ENCODE measurements around the gene EPN1. TPM values are rescaled to one million over a fixed set of nuclear protein-coding genes. Genes with fewer than 3 reads are reported as not detected.

Gene EPN1
- total RNA-seq, 4 donors from 2014 or later: 121 to 242 (median 185) TPM

- no peak for DNase-seq
- intact Hi-C loops (cut with DNase I; ENCODE audit: low total_unique reads): loop anchor here (10.0 kb wide), 1 partner anchor 275 kb away; the partner anchor contains the start of genes RPL28 and TMEM238
- H3K36me3 ChIP-seq: peaks cover 0 to 45% (median 19%) of the 10 kb centered on the region in 4 donors
Measured at GRCh38 chr19:55659822-55660221, 15.2 kb upstream of the EPN1 start.

GRCh38 chr19:55660404-55660803 lies 14.6 kb upstream of the EPN1 start:
- intact Hi-C loops (cut with DNase I; ENCODE audit: low total_unique reads) (no loop called here), in situ Hi-C loops (cut with MboI; ENCODE audit: low pct_ligation_motif_present in 1 of 4, low pct_unique_long_range_greater_than_20kb in 1 of 4, low sequenced_read_pairs in 3 of 4) (no loop called here)
- 83% methylated on average over 12 of the region's 12 CpGs; no CpG with 5 or more reads in 1 of the 2 donors for WGBS, 2 donors (ENCODE audit: low coverage in 1 of 2)
- Histone ChIP-seq H3K27me3 (no peaks in the 10 kb centered on the region), H3K9me3 (no peaks in the 10 kb centered on the region), H3K36me3 (peaks cover 0 to 45% (median 20%) of the 10 kb centered on the region in 4 donors), H3K27ac (no peak overlapping the region), H3K4me3 (no peak overlapping the region), H3K4me1 (peaks cover 32 to 41% (median 37%) of the 10 kb centered on the region in 4 donors)
- no peak for DNase-seq
- TF ChIP-seq EP300 (IDR thresholded peaks at IDR 0.05; ENCODE audit: low read depth) (no peak), POLR2A (IDR thresholded peaks at IDR 0.05) (no peak), POLR2AphosphoS5 (IDR thresholded peaks at IDR 0.05) (no peak), CTCF (IDR thresholded peaks at IDR 0.05) (no peak)

More at GRCh38 chr19:55659822-55660221, 15.2 kb upstream of the EPN1 start:
- TF ChIP-seq CTCF (IDR thresholded peaks at IDR 0.05) (no peak), POLR2AphosphoS5 (IDR thresholded peaks at IDR 0.05) (no peak), EP300 (IDR thresholded peaks at IDR 0.05; ENCODE audit: low read depth) (no peak), POLR2A (IDR thresholded peaks at IDR 0.05) (no peak)
- Histone ChIP-seq H3K9me3 (no peaks in the 10 kb centered on the region), H3K4me3 (no peak overlapping the region), H3K4me1 (peaks cover 32 to 41% (median 37%) of the 10 kb centered on the region in 4 donors), H3K27me3 (no peaks in the 10 kb centered on the region), H3K27ac (no peak overlapping the region)
- 66 to 91% methylated on average over 4 to 9 of the region's 9 CpGs for WGBS, 2 donors (ENCODE audit: low coverage in 1 of 2)
- in situ Hi-C loops (cut with MboI; ENCODE audit: low pct_ligation_motif_present in 1 of 4, low pct_unique_long_range_greater_than_20kb in 1 of 4, low sequenced_read_pairs in 3 of 4): no loop called here

- WGBS, 2 donors (ENCODE audit: low coverage in 1 of 2): 83% methylated on average over 16 of the region's 16 CpGs; no CpG with 5 or more reads in 1 of the 2 donors
- no peak overlapping the region for H3K27ac ChIP-seq
- DNase-seq: no peak
- intact Hi-C loops (cut with DNase I; ENCODE audit: low total_unique reads) (no loop called here), in situ Hi-C loops (cut with MboI; ENCODE audit: low pct_ligation_motif_present in 1 of 4, low pct_unique_long_range_greater_than_20kb in 1 of 4, low sequenced_read_pairs in 3 of 4) (no loop called here)
- H3K4me1 ChIP-seq: peaks cover 29 to 37% (median 32%) of the 10 kb centered on the region in 4 donors
- H3K27me3 ChIP-seq: no peaks in the 10 kb centered on the region
- peaks cover 0 to 45% (median 22%) of the 10 kb centered on the region in 4 donors for H3K36me3 ChIP-seq
- no peaks in the 10 kb centered on the region for H3K9me3 ChIP-seq
- no peak overlapping the region for H3K4me3 ChIP-seq
- TF ChIP-seq EP300 (IDR thresholded peaks at IDR 0.05; ENCODE audit: low read depth) (no peak), POLR2AphosphoS5 (IDR thresholded peaks at IDR 0.05) (no peak), CTCF (IDR thresholded peaks at IDR 0.05) (no peak), POLR2A (IDR thresholded peaks at IDR 0.05) (no peak)
Measured at GRCh38 chr19:55660991-55661390, 14.0 kb upstream of the EPN1 start.

- in situ Hi-C loops (cut with MboI; ENCODE audit: low pct_ligation_motif_present in 1 of 4, low pct_unique_long_range_greater_than_20kb in 1 of 4, low sequenced_read_pairs in 3 of 4) (no loop called here), intact Hi-C loops (cut with DNase I; ENCODE audit: low total_unique reads) (no loop called here)
- Histone ChIP-seq H3K9me3 (no peaks in the 10 kb centered on the region), H3K27ac (no peak overlapping the region), H3K4me3 (no peak overlapping the region), H3K27me3 (no peaks in the 10 kb centered on the region), H3K36me3 (peaks cover 0 to 52% (median 23%) of the 10 kb centered on the region in 4 donors), H3K4me1 (peaks cover 21 to 29% (median 25%) of the 10 kb centered on the region in 4 donors)
- no peak for TF ChIP-seq POLR2AphosphoS5 (IDR thresholded peaks at IDR 0.05)
- TF ChIP-seq CTCF (IDR thresholded peaks at IDR 0.05): no peak
- TF ChIP-seq EP300 (IDR thresholded peaks at IDR 0.05; ENCODE audit: low read depth): no peak
- no peak for TF ChIP-seq POLR2A (IDR thresholded peaks at IDR 0.05)
- no peak for DNase-seq
- 67 to 72% methylated on average over 5 to 7 of the region's 7 CpGs for WGBS, 2 donors (ENCODE audit: low coverage in 1 of 2)
Measured at GRCh38 chr19:55661826-55662225, 13.2 kb upstream of the EPN1 start.

Data from transverse colon (tissue), 4 donors.